ENCODE results near the gene PITHD1.

GRCh38 chr1:23803674-23804073 is 25.5 kb downstream of the PITHD1 start:
- TF ChIP-seq, protein P1, sequence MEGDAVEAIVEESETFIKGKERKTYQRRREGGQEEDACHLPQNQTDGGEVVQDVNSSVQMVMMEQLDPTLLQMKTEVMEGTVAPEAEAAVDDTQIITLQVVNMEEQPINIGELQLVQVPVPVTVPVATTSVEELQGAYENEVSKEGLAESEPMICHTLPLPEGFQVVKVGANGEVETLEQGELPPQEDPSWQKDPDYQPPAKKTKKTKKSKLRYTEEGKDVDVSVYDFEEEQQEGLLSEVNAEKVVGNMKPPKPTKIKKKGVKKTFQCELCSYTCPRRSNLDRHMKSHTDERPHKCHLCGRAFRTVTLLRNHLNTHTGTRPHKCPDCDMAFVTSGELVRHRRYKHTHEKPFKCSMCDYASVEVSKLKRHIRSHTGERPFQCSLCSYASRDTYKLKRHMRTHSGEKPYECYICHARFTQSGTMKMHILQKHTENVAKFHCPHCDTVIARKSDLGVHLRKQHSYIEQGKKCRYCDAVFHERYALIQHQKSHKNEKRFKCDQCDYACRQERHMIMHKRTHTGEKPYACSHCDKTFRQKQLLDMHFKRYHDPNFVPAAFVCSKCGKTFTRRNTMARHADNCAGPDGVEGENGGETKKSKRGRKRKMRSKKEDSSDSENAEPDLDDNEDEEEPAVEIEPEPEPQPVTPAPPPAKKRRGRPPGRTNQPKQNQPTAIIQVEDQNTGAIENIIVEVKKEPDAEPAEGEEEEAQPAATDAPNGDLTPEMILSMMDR (IDR thresholded peaks at IDR 0.05), result no peak
- no peak for TF ChIP-seq POLR2A (IDR thresholded peaks at IDR 0.05)
